Measurements from ENCODE around the gene EDEM3.

DNA sequence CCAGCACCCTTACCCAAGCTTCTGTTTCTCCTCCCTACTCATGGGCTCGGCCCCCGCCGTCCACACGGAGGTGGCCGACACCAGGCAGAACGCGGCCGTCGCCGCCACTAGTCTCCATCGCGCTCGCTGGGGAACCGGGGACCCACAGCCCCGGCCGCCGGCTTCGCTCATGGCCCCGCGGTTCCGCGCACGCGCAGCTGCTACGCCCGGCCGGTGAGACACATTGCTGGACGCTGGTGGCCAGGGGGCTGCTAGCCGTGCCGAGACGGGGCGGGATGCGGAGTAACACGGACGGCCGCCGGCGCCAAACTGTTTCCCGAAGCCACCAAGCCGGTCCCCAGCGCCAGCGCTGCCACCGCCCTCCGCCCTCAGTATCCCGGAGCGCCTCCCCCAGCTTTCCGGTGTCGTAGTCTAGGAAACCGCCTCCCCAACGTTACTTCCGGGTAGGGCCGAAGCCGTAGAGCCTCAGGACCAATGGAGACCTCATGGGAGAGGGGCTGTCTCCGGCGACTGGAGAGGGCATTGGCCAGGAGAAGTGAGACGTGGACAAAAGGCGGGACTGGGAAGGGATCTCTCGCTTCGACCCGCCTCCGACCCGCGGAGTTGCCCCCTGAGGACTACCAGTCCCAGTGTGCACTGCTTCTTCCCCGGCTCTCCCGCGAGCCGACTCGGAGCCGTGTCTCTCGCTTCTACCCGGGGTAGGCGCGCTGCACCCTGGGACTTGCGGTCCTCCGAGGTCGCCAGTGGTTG, at the start of gene EDEM3:
- TF ChIP-seq CTCF (conservative IDR thresholded peaks at IDR 0.05; ENCODE audit: low read length) (no peak), EZH2phosphoT487 (IDR thresholded peaks at IDR 0.05; ENCODE audit: borderline replicate concordance) (no peak)

Data from Loucy (cell line).